Peyer's patch (tissue), 4 donors: ENCODE results near the gene KIAA1614.

Source experiments
- POLR2A ChIP-seq, 2 donors: fragments of 450-650 bp; IDR thresholded peaks; one replicate each; pipeline ENCODE4 v1.5.1; 2017; ENCODE audit warnings: antibody characterized with exemption in 2 of 2, mild to moderate bottlenecking in 2 of 2, moderate library complexity in 2 of 2
- TF ChIP-seq, protein P1 (sequence below), 6 experiments: fragments of 450-650 bp in 4 of 6; fragments of 200-600 bp in 2 of 6; sonication (generic) in 1 of 6; IDR thresholded peaks; one replicate each; pipeline ENCODE4 v1.5.1; 2017 to 2019; ENCODE audit warnings: antibody characterized with exemption in 6 of 6, mild to moderate bottlenecking in 3 of 6, moderate library complexity in 1 of 6

GRCh38 chr1:180898441-180899219 lies 14.1 kb upstream of the KIAA1614 start:
- TF ChIP-seq POLR2A (IDR thresholded peaks at IDR 0.05), result no peak
- TF ChIP-seq, protein P1, sequence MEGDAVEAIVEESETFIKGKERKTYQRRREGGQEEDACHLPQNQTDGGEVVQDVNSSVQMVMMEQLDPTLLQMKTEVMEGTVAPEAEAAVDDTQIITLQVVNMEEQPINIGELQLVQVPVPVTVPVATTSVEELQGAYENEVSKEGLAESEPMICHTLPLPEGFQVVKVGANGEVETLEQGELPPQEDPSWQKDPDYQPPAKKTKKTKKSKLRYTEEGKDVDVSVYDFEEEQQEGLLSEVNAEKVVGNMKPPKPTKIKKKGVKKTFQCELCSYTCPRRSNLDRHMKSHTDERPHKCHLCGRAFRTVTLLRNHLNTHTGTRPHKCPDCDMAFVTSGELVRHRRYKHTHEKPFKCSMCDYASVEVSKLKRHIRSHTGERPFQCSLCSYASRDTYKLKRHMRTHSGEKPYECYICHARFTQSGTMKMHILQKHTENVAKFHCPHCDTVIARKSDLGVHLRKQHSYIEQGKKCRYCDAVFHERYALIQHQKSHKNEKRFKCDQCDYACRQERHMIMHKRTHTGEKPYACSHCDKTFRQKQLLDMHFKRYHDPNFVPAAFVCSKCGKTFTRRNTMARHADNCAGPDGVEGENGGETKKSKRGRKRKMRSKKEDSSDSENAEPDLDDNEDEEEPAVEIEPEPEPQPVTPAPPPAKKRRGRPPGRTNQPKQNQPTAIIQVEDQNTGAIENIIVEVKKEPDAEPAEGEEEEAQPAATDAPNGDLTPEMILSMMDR (IDR thresholded peaks at IDR 0.05), result no peak
